HG02798 (cell line): Measurements from ENCODE around the gene SYCN.

Source experiments
- ATAC-seq: cut with Tn5 transposase; IDR thresholded peaks from one replicate; pipeline ENCODE4 v1.9.1; 2021; ENCODE audit warnings: mild to moderate bottlenecking; ENCODE audit not compliant: unreplicated experiment, poor library complexity

The SYCN gene

GRCh38 chr19:39196320-39196719 is 7.7 kb downstream of the SYCN start:
- ATAC-seq = no peak

GRCh38 chr19:39195755-39196154 is 8.3 kb downstream of the SYCN start:
- no peak for ATAC-seq

GRCh38 chr19:39194832-39195542 is 9.1 kb downstream of the SYCN start:
- no peak for ATAC-seq

- no peak for ATAC-seq
Measured at GRCh38 chr19:39193803-39194202, 10.3 kb downstream of the SYCN start.

GRCh38 chr19:39192846-39193245 is 11.2 kb downstream of the SYCN start:
- ATAC-seq = no peak

GRCh38 chr19:39190768-39191167 is 13.3 kb downstream of the SYCN start:
- ATAC-seq = no peak

- ATAC-seq = no peak
Measured at GRCh38 chr19:39188960-39189359, 15.1 kb downstream of the SYCN start.

- no peak for ATAC-seq
Measured at GRCh38 chr19:39187552-39187943, 16.5 kb downstream of the SYCN start.

GRCh38 chr19:39186391-39186790 is 17.7 kb downstream of the SYCN start:
- ATAC-seq = no peak

GRCh38 chr19:39183104-39183503 is 21.0 kb downstream of the SYCN start:
- ATAC-seq = no peak

GRCh38 chr19:39182174-39182505 is 21.9 kb downstream of the SYCN start:
- ATAC-seq = no peak

GRCh38 chr19:39181500-39182173 is 22.4 kb downstream of the SYCN start:
- ATAC-seq = no peak

- no peak for ATAC-seq
Measured at GRCh38 chr19:39180749-39181148, 23.3 kb downstream of the SYCN start.

GRCh38 chr19:39179754-39180153 is 24.3 kb downstream of the SYCN start:
- no peak for ATAC-seq

- no peak for ATAC-seq
Measured at GRCh38 chr19:39178296-39179006, 25.6 kb downstream of the SYCN start.

GRCh38 chr19:39177736-39178135 is 26.3 kb downstream of the SYCN start:
- ATAC-seq = no peak

- no peak for ATAC-seq
Measured at GRCh38 chr19:39177110-39177699, 26.9 kb downstream of the SYCN start.

GRCh38 chr19:39175564-39175963 is 28.5 kb downstream of the SYCN start:
- no peak for ATAC-seq

- ATAC-seq = no peak
Measured at GRCh38 chr19:39174558-39175544, 29.2 kb downstream of the SYCN start.

- ATAC-seq = no peak
Measured at GRCh38 chr19:39174142-39174541, 29.9 kb downstream of the SYCN start.
